Measurements from ENCODE around the gene TCERG1L. TPM values are rescaled to one million over a fixed set of nuclear protein-coding genes. Genes with fewer than 3 reads are reported as not detected.

TCERG1L gene
- total RNA-seq, 4 donors from 2014 or later: 0.12 TPM; not detected in 3

DNA sequence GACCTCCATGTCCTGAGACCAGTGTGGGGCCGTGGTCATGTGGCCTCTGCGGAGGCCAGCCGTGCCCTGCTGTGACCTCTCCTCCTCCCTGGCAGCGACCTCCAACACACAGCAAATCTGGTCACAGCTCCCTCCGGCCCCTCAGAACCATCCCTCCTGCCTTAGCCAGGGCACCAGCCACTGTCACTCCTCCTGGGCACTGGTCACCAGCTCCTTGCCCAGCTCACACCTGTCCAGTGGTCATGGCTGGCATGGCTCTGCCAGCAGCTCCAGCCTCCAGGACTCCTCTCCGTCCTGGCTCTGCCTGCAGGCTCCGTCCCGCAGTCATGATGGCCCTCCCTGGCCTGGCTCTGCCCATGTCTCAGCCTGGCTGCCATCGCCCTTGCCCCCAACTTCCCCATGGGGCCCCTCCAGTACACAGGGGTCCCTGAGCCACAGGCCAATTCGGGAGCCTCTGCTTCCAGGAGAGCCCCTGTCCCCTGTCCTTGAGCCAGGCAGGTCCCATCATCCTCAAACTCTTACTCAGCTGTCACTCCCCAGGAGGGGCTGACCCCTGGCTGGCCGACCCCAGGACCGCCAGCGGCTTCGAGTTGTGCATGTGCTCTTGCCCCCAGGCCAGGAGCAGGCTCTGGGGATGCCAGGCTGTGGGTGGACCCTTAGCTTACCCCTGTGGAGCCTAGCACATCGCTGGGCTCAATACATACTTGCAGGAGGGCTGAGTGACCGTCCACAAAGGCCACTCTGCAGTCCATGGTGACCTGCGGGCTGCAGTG lies 92.5 kb downstream of the TCERG1L start:
- H3K9me3 ChIP-seq: no peaks in the 10 kb centered on the region
- no peak for ATAC-seq
- TF ChIP-seq EP300 (IDR thresholded peaks at IDR 0.05) (no peak), POLR2A (IDR thresholded peaks at IDR 0.05) (no peak), POLR2AphosphoS5 (IDR thresholded peaks at IDR 0.05) (no peak)
- TF ChIP-seq, protein P1, sequence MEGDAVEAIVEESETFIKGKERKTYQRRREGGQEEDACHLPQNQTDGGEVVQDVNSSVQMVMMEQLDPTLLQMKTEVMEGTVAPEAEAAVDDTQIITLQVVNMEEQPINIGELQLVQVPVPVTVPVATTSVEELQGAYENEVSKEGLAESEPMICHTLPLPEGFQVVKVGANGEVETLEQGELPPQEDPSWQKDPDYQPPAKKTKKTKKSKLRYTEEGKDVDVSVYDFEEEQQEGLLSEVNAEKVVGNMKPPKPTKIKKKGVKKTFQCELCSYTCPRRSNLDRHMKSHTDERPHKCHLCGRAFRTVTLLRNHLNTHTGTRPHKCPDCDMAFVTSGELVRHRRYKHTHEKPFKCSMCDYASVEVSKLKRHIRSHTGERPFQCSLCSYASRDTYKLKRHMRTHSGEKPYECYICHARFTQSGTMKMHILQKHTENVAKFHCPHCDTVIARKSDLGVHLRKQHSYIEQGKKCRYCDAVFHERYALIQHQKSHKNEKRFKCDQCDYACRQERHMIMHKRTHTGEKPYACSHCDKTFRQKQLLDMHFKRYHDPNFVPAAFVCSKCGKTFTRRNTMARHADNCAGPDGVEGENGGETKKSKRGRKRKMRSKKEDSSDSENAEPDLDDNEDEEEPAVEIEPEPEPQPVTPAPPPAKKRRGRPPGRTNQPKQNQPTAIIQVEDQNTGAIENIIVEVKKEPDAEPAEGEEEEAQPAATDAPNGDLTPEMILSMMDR (IDR thresholded peaks at IDR 0.05): no peak
- H3K36me3 ChIP-seq: no peaks in the 10 kb centered on the region
- H3K27me3 ChIP-seq: peaks cover 51% of the 10 kb centered on the region
- no peak overlapping the region for H3K4me3 ChIP-seq
- H3K4me1 ChIP-seq: no peaks in the 10 kb centered on the region
- 70% methylated on average over 2 of the region's 17 CpGs; no CpG with 5 or more reads in 1 of the 2 donors for WGBS, 2 donors (ENCODE audit: low coverage in 1 of 2)
- no peak overlapping the region for H3K27ac ChIP-seq

DNA sequence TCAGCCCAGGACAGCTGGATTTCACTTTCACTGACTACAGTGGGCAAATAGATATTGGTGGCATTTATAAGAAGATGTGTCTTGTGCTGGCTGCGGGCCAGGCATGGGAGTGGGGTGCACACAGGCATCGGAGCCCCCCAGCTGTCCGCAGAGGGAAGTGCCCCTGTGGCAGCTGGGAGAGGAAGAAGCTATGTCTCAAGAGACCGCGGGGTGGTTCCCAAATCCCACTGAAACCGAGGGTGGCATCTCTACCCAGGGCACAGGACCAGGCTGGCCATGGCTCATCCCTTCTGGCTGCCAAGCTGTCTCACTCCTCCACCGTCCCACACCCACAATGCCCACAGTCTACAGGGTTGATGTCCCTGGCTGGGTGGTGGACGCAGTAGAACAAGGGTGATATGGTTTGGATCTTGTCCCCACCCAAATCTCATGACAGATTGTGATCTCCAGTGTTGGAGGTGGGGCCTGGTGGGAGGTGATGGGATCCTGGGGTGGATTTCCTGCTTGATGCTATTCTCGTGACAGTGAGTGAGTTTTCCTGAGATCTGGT lies 94.8 kb downstream of the TCERG1L start:
- no peak for ATAC-seq
- 69 to 88% methylated on average over 3 of the region's 9 CpGs for WGBS, 2 donors (ENCODE audit: low coverage in 1 of 2)
- peaks cover 40% of the 10 kb centered on the region for H3K27me3 ChIP-seq
- TF ChIP-seq POLR2A (IDR thresholded peaks at IDR 0.05) (no peak), POLR2AphosphoS5 (IDR thresholded peaks at IDR 0.05) (no peak), EP300 (IDR thresholded peaks at IDR 0.05) (no peak)
- TF ChIP-seq, protein P1 (IDR thresholded peaks at IDR 0.05): no peak
- H3K9me3 ChIP-seq: no peaks in the 10 kb centered on the region
- H3K27ac ChIP-seq: no peak overlapping the region
- no peaks in the 10 kb centered on the region for H3K36me3 ChIP-seq
- H3K4me1 ChIP-seq: no peaks in the 10 kb centered on the region
- H3K4me3 ChIP-seq: no peak overlapping the region

DNA sequence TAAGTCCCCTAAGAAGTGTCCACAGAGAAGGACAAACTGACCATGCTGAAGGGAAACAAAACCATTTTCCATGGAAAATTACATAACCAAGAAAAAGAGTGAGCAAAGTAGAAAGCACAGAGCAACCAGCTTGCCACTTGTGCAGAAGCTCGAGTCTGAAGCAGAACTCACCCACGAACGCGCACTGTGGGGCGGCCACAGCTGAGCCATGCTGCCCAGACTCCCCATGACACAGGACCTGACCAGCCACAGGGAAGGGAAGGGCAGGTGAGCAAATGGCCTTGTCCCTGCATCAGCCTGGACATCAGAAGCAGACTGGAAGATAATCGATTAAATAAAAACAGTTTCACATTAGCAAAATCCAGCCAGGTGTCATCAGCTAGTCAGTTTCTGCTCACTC lies 95.7 kb downstream of the TCERG1L start:
- H3K27me3 ChIP-seq: peaks cover 35% of the 10 kb centered on the region
- no peaks in the 10 kb centered on the region for H3K36me3 ChIP-seq
- H3K27ac ChIP-seq: no peak overlapping the region
- H3K4me3 ChIP-seq: no peak overlapping the region
- H3K4me1 ChIP-seq: no peaks in the 10 kb centered on the region
- TF ChIP-seq, protein P1 (IDR thresholded peaks at IDR 0.05): no peak
- TF ChIP-seq POLR2A (IDR thresholded peaks at IDR 0.05): no peak
- TF ChIP-seq POLR2AphosphoS5 (IDR thresholded peaks at IDR 0.05): no peak
- no peak for TF ChIP-seq EP300 (IDR thresholded peaks at IDR 0.05)
- H3K9me3 ChIP-seq: no peaks in the 10 kb centered on the region
- no peak for ATAC-seq
- 85 to 92% methylated on average over 6 of the region's 6 CpGs for WGBS, 2 donors (ENCODE audit: low coverage in 1 of 2)

DNA sequence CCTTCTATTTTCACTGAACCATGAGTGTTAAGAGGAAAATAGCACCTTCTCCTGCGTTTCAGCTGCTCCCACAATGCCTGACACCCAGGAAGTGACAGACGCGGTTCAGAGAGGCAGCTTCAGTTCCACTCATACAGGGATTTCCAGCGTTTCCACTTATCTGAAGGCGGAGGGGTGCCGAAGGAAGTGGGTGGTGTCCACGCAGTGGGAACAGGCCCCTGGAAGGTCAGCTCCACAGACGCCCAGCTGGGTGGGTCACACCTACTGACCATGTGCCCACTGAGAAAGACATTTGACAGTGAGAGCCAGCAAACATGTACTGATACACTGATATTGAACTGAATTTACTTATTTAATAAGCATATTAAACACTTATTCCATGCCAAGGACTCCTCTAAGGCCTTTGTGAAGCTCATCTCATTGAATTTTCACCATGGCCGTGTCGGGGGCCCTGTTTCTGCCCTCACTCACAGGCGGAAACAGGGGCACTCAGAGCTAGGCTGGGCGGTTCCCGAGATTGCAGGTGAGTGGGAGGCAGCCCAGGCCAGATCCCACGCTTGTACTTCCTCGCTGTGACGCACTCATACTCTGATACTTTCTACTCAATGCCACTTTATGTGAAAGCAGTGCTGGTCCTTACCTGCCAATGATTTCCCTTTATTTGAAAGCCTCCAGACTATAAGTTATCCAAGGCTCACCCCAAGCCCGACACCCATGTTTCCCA lies 96.8 kb downstream of the TCERG1L start:
- Histone ChIP-seq H3K4me1 (no peaks in the 10 kb centered on the region), H3K36me3 (no peaks in the 10 kb centered on the region), H3K27me3 (peaks cover 24% of the 10 kb centered on the region), H3K9me3 (no peaks in the 10 kb centered on the region), H3K27ac (no peak overlapping the region), H3K4me3 (no peak overlapping the region)
- no peak for TF ChIP-seq POLR2AphosphoS5 (IDR thresholded peaks at IDR 0.05)
- TF ChIP-seq POLR2A (IDR thresholded peaks at IDR 0.05): no peak
- no peak for TF ChIP-seq EP300 (IDR thresholded peaks at IDR 0.05)
- TF ChIP-seq, protein P1 (IDR thresholded peaks at IDR 0.05): no peak
- WGBS, 2 donors (ENCODE audit: low coverage in 1 of 2): 82 to 88% methylated on average over 2 to 11 of the region's 17 CpGs
- no peak for ATAC-seq

All from gastroesophageal sphincter (tissue), 4 donors.